ENCODE results near the gene TSHZ2.
A peak's percentile ranks its signal among the peaks of the same experiment; 100 is the strongest.

TSHZ2 gene

DNA sequence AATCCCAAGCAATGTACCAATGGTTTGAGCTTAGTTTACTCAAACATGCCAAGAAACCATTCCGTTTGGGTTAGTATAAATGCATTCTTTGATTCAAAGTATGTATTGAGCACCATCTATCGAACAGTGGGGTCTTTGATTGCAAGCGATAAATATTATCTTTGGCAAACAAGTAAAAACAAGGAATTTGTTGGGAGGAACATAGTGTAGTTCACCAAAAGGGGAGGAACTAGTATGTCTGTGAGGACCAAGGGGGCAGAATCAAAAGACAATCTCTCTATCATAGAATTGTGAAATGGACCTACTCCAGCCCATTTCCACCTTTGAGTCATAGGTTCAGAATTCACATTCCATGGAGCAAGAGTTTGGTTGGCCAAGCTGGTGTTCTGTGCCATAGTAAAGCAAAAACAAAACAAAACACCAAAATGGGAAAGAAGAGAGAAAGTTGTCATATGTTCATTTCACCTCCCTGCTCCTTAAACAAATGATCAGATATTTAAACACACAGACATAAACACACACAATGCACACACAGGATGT is 266.0 kb downstream of the TSHZ2 start:
- no peak for DNase-seq (ENCODE audit: low spot score)

DNA sequence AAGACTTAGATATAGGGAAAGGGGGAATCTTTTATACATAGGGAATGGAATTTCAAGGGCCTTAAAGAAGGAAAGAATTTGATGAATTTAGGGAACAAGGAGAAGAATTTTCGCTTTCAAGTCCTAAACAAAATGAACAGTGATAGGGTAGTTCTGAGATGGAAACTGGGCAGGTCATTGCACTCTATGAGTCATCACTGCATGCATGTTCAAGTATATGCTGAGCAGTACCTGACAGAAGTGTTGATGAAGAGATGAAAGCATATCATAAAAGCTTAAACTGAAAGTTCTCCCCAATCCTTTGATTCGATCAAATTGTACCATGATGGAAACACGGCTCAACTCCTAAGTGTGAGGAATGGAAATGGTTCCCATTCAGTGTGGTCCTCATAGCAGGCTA is 271.0 kb downstream of the TSHZ2 start:
- no peak for DNase-seq (ENCODE audit: low spot score)

DNA sequence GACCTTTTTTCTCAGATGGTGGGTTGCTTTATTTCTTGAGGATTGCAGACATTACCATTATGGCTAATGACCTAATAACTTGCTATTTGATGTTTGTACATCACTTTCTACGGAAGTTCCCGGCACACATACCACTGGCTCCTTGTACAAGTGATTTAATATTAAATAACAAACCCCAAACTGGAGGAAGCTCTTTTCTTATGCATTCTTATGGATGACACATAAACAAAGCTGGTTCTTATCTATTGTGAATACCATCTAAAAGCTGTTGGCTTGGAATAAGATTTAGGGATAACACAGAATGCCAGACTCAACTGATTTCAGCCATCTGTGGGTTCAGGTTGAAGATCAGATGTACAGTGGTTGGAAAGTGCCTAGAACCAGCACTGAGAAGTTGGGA is 272.6 kb downstream of the TSHZ2 start:
- no peak for DNase-seq (ENCODE audit: low spot score)

DNA sequence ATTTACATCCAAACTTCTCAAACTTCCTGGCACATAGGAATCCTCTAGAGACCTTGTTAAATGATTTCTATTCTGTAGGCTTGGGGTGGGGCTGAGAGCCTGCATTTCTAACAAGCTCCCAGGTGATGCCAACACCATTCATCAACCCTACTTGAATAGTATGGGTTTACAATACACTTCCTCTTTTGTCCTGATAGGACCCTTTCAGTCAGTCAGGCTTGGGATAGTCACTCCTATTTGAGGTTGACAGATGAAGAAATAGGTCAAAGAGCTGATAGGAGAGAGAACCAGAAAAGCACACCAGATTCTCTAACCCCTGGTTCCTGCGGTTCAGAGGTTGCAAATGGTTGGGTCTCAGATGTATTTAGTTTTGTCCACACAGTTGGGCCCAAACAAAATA is 273.4 kb downstream of the TSHZ2 start:
- no peak for DNase-seq (ENCODE audit: low spot score)

DNA sequence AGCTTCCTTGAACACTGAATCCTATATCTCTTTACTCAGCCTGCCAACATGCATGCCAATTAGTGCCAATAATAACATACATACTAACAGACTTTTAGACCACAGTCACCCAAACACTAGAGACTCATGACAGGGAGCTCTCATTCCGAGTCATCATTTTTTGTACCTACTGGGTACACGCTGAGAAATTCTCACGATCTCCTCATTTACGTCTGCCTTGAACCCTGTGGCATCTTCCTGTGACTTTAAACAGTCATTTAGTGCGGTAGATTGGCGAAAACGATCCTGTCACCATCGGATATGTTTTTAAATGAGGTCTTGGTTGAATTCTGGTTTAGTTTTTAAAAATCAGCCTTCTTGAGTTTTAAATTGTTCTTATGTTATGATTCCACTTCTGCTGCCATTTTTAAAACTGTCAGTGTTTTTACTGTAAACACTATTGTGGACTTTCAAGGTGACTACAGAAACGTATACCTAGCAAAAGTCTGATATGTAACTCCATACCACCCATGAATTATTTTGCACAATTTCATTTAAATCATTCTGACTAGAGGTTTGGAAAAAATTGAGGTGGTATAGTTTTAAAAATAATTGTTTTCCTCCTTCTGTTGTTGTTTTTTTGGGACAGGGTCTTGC is 275.4 kb downstream of the TSHZ2 start:
- no peak for DNase-seq (ENCODE audit: low spot score)

DNA sequence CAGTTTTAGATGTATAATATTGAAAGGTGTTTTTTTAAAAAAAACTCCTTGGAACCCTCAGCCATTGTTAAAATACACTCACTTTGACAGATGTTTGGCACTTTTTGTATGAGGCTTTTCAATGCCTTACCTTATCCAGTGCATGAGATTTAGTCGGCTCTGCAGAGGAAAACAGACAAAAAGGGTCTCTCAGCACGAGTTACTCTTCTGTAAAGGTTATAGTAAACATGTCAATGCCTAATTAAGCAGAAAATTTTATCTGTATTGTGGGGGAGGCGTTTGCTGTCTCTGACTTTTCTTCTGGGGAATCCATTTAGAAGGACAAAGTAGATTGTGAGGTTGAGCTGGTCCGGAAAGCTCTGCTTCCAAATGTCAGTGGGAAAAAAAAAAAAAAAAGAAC is 278.3 kb downstream of the TSHZ2 start:
- no peak for DNase-seq (ENCODE audit: low spot score)

DNA sequence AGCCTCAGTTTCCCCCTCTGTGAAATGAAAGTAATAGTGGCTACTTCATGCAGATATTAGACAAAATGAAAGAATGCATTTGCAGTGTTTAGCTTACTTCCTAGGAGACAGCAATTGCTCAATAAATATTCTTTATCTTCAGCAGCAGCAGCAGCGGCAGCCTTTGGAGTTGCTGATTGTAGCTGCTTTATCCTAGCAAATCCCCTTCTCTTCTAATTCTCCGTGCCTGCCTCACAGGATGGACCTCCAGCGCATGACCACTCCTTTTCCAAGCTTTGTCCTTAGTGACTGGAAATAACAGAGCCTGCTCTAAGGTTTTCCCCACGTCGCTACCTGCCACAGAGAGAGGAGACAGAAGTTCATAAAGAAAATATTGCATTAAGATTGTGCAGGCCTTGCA is 279.8 kb downstream of the TSHZ2 start:
- DNase-seq (ENCODE audit: low spot score) = no peak

DNA sequence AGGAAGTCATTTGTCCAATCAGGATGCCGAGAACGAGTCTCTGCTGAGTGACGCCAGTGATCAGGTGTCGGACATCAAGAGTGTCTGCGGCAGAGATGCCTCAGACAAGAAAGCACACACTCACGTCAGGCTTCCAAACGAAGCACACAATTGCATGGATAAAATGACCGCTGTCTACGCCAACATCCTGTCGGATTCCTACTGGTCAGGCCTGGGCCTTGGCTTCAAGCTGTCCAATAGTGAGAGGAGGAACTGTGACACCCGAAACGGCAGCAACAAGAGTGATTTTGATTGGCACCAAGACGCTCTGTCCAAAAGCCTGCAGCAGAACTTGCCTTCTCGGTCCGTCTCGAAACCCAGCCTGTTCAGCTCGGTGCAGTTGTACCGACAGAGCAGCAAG is 281.5 kb downstream of the TSHZ2 start:
- no peak for DNase-seq (ENCODE audit: low spot score)

DNA sequence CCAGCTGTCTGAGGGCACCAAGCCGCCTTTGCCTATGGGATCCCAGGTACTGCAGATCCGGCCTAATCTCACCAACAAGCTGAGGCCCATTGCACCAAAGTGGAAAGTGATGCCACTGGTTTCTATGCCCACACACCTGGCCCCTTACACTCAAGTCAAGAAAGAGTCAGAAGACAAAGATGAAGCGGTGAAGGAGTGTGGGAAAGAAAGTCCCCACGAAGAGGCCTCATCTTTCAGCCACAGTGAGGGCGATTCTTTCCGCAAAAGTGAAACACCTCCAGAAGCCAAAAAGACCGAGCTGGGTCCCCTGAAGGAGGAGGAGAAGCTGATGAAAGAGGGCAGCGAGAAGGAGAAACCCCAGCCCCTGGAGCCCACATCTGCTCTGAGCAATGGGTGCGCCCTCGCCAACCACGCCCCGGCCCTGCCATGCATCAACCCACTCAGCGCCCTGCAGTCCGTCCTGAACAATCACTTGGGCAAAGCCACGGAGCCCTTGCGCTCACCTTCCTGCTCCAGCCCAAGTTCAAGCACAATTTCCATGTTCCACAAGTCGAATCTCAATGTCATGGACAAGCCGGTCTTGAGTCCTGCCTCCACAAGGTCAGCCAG is 283.0 kb downstream of the TSHZ2 start:
- DNase-seq (ENCODE audit: low spot score) = no peak

DNA sequence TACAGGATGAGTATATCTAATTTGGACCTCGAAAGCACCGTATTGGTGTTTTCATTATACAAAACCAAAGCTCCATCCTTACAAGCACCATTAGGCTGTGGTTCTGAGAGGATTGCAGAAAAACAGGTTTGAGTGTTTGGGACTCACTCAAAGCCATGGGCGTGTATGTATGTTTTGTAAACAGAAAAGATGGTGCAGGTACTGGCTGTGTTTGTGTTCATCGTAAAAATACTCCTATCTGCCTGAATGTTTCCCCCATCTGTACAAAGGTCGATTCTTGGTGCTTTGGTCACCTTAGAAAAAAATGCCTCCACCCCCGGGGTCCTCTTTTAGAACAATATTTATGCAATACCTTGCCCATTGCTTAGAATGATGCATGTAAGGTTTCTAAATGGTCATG is 286.6 kb downstream of the TSHZ2 start:
- DNase-seq (ENCODE audit: low spot score) = no peak

DNA sequence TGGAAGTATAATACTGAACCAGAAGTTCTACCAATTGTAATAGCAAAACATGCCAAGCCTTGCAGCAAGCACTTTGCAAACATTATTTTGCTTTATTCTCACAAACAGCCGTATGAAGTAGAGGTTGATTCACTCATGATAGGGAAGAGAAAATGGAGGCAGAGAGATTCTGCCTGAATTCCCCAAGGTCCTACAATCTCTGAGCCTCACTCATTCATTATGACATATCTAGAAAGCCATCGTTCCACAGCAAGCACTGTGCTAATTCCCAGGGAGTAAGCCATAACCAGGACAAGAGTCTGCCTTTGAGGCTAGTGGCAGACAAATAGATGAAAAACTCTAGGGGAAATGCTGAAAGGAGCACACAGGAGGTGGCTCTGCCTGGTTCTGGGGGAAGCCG is 288.0 kb downstream of the TSHZ2 start:
- peak; percentile 69 for DNase-seq (ENCODE audit: low spot score)

DNA sequence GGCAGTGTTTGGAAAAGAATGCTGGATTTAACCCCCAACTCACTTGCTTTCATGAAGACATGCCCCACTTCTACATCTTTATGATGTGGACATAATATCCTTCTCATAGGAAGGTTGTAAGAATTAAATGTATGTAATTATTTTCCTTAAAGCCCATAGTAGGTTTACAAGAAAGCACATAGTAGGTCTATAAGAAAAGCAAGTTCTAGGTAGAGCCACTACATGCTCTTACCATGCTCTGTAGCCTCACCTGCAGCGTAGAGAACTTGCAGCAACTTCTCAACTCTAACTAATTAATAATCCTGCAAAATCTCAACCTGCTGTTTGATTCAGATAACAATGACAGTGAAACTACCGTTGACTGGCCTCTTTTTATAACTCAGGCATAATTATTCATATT is 288.4 kb downstream of the TSHZ2 start:
- DNase-seq (ENCODE audit: low spot score) = no peak

DNA sequence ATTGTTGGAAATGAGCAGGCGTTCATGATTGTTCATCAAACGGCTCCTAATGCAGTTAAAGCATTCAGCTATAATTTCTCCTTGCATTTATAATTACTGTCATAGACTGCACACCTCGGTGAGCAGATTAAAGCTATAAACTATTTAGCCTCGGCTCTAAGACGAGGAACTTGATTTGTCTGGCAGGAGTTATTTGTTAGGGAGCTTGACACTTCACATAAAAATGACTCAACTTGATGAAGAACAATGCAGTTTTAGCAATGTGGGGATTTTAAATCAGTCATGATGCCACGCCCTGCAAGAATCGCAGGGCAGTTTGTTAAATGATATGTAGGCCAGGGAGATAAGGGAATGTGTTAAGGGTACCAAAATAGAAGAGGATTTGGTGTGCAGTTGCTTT is 290.2 kb downstream of the TSHZ2 start:
- no peak for DNase-seq (ENCODE audit: low spot score)

DNA sequence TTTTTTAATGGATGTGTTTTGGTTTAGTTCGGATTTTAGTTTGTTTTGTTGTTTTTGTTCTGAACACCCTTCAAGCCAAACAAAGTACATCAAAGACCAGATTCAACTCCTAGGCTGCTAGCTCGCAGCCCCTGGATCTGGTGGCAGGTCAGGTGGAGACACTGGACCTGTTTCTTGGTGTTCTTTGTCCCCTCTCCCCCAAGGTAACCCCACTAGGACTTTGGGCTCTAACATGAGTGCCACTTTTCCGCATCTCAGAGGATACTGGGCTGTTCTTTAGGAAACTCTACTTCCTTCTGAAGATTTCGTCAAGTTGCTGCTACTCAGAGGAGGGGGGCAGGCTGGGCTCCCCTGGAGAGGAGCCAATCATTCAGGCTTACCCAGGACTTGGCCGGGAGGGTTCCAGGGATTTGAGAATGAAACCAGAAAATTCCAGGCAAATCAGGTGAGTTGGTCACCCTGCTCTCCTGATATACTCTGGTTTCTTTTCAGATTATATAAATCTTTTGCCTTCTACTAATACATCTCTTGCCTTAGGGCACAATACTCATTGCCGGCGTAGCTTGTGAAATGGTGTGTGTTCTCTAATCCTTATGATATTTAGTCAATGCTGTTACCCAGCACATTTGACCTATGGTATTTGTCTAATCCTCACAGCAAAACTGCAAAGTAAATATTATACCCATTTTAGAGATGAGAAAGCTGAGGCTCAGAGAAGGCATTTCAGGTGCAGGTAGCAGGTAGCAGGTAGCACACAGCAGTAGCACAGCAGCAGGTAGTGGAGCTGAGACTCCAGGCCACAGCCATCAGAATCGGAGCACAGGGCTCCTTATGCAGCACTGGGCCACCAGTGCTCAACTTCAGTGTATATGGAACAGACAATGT is 291.6 kb downstream of the TSHZ2 start:
- no peak for DNase-seq (ENCODE audit: low spot score)

DNA sequence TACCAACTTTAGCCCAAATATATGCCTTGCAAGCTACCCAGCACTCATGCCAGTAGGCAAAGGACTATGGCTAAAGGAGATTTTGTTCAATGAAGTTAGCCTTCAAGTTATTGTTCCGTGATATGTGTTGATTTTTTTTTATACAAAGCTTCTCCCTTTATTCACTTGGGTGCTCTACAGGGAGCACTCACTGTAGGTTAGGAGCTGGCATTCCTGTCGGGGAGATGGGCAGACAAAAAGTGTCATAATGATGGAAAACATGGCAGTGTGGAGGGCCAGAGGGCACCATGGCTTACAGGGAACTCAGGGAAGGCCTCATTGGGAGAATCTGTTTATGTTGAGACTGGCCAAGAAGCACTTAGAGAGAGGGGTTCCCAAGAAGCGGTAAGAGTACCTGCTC is 292.4 kb downstream of the TSHZ2 start:
- no peak for DNase-seq (ENCODE audit: low spot score)

DNA sequence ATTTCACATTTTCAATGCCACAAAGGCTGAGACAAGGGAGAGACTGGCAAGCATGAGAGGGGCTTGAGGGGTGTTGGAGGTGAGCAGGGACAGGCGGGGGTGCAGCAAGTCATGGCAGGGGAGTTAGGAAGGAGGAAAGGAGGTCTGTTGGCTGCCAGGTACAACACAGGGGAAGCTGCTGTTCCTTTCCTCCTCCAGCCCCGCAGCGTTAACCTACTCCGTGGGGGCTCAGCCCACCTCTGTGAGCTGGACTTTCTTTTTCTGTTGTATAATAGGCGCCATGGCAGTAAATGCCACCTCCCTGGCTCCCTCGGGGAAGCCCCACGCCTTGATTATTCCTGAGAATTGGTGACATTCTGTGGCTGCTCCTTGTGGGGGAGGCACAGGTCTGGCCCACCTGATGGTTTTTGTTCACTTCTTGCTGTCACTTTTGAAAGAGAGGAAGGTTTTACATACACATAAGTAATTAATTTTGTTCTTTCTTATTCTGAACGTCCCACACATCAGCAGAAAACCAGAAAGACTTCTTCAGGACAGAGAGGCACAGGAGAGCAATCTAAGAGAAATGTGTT is 293.2 kb downstream of the TSHZ2 start:
- no peak for DNase-seq (ENCODE audit: low spot score)

DNA sequence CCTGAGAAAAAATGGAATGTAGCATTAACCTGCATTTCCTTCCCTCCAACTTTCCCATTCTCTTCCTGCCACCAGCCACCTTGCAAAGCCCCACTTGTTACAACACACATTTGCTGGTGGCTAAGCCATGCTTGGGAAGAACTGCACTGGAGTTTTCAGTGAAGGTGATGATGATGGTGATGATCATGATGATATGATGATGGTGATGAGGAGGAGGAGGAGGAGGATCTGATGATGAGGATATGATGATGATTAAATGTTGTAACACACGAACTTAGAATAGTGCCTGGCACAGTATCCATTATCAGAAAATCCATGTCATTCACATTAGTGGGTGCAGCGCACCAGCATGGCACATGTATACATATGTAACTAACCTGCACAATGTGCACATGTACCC is 297.2 kb downstream of the TSHZ2 start:
- DNase-seq (ENCODE audit: low spot score) = no peak

DNA sequence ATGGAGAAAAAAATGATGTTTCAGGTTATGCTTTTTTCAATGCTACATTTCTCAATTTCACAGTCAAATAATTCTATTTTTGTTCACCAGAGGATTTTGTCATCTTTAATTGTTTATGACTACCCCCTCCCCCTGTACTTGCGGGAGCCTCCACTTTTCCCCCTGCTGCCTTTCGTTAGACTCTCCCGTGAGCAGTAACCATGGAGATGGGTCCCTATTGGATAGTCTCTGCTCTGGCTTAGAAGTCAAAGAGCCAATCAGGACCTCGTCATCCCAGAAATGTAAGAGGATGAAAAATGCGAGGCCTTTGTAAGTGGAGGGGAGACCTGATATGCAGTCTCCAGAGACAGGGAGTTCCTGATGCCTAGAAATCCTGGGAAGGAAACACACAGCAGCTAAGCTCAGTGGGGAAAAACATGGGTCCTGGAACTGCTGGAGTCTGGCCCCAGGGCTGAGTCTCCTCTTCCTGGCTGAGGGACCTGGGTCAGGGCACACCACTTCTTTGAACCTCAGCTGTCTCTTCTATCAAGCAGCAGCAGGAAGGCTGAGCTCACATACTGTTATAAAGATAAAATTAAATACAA is 298.7 kb downstream of the TSHZ2 start:
- DNase-seq (ENCODE audit: low spot score) = peak; percentile 62

DNA sequence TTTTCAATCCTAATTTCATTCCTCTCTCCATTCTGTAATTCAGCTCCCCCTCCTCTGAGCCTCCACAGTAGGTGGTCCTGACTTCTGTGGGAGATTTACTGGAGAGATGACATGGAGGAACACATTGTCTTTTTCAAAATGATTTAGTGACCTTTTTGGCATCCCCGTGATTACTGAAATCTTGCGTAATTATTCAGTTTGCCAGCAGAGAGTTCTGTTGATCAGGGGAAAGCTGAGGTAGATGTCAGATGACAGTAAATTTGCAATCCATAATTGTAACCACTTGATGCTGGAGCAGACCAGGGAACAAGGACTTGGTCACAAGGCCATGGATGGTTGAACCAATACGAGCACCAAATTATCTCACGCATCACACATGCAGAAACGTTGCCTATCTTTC is 302.2 kb downstream of the TSHZ2 start:
- no peak for DNase-seq (ENCODE audit: low spot score)

DNA sequence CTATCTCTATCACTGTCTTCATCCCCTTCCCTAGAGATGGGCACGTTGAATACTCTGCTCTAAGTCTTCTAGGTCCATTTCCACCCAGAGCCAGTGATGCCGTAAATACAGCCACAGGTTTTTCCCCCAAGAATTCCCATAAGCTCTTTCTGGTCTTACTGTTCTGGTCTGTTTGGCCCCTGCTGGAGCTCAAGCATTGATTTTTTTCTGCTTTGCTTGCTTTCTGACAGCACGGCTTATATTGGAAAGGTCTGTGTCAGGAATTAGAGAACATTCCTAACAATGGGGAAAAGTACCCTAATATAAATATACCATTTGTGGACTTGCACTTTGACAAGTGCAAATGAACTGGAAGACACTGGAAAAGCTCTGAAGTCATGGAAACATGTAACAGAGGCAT is 302.6 kb downstream of the TSHZ2 start:
- no peak for DNase-seq (ENCODE audit: low spot score)

DNA sequence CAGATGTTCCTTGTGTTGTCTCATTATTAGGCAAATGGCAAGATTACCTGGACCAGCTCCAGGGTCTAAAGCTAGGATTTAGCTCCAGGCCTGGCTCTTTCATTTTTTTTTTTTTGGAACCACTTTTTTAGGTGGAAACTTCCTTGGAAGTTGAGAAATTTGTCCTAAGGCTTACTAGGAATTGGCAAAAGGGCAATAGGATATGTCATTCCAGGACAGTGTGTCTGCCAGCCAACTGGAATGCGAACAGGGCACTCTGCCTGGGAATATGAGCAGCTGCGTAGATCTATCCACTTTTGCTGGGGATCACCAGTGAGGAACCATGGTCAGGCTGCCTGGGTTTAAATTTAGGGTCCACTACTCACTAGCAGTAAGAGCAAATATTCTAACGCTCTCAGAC is 304.0 kb downstream of the TSHZ2 start:
- DNase-seq (ENCODE audit: low spot score) = no peak

DNA sequence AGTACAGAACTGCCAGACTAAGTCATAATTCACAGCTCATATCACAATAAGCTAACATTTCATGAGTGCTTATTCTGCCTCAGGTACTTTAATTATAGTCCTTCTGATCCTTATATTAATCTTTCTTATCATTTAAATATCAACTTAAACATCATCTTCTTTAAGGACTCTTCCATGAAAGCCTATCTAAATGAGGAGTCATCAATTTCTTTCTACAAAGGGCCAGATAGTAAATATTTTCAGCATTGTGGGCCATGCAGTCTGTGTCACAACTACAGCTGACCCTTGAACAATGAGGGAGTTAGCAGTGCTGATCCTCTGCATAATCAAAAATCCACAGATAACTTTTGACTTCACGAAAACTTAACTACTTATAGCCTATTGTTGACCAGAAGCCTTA is 306.4 kb downstream of the TSHZ2 start:
- DNase-seq (ENCODE audit: low spot score) = no peak
